ENCODE results near the gene SAG.

The SAG gene

DNA sequence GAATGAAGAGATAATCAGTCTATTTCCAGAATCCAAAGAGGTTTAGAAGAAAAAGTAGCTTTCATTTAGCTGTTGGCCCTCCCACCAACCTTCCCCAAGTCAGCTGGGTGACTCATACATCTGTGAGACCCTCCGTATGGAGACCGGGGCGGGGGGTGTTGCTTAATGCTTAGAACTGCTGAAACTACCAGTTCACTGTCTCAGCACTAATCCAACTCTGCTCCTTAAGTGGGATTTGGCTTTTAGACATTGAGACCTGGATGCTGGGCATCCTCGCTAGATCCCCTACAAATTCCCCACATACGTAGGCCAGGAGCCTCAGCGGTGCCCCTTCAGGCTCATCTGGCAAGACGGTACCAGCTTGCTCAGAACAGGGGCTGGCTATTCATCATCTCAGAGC, at the start of gene SAG:
TSS of gene SAG (plus strand) at position 252 of the 400 bp plus-strand sequence. CDS start 1,374 bp downstream, outside the sequence.
- DNase-seq, result no peak

DNA sequence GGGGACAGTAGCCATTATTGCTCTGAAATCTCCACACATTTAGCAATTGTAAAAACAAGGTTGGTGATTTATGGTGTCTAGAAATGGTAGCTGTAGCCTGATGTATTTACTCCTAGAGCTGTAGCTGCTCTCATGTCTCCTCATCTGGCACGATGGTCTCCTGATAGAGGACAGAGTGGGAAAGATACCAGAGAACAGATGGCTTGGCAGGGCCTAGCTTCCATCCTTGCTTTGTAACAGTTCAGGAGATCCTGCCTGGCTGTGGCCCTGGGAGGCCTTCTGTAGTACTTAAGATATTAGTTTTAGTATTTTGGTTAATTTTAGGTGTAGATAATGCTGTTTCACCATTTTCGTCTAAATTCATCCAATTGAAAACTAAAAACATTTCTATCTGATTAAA, 49.4 kb upstream of the SAG start:
- DNase-seq, result no peak

DNA sequence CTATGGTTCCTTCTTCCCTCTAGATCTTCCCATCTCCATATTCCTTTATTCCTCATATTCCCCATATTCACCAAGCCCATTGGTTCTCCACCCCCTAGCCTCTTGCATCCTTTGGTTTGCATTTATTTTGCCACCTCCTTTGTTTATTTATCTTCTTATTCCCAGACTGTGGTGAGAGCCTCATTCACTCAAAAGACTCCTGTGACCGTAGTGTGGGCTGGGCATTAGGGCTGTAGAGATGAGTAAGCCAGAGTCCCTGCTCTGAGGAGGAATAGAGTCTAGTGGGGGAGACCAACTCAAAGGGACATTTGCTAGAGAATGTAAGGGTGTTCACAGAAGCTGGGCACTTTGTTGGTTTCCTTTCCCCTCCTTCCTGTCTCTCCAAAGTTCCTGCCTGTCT, 47.9 kb upstream of the SAG start:
- DNase-seq, result no peak

DNA sequence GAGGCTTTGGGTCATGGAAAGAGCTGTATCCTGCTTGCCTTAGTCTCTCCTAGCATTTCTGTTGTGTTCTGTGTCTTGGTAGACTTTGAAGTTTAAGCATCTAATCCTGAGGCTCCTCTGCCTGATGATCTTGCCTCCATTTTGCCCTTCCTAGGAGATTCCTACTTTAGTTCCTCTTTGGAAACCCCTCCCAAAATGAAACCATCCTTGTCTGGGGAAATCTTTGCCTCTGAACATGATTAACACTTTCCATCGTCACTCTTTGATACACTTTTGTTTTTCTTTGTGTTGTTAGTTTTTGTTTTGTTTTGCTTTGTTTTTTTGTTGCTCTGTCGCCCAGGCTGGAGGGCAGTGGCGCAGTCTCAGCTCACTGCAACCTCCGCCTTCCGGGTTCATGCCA, 47.0 kb upstream of the SAG start:
- DNase-seq, result no peak

DNA sequence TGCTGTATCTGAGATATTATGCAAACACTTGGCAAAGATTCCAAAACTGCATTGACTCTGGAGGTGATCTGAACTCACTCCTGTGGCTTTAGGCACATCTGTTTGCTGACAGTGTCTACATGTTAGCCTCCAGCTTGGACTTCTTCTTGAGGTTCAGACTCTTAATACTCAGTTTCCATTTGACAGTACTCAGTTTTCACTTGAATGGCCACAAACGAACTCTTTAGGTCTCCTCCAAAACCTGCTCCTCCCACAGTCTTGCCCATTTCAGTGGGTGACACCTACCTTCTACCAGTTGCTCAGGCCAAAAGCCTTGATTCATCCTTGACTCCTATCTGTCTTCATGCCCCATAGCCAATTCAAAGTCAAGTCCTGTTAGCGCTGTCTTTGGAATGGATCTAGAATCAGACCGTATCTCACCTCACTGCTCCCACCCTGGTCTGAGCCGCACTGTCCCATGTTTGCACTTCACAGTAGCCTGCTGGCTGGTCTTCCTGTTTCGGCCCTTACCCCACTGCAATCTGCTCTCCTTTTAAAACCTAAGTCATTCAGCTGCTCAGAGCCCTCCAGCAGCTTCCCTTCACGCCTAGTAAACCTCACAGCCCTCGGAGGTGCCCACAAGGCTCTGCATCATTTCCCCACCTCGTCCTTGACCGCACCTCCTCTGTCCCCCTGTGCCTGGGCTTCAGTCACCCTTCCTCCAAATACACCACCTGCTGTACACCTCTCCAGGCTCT, 45.6 kb upstream of the SAG start:
- no peak for DNase-seq

DNA sequence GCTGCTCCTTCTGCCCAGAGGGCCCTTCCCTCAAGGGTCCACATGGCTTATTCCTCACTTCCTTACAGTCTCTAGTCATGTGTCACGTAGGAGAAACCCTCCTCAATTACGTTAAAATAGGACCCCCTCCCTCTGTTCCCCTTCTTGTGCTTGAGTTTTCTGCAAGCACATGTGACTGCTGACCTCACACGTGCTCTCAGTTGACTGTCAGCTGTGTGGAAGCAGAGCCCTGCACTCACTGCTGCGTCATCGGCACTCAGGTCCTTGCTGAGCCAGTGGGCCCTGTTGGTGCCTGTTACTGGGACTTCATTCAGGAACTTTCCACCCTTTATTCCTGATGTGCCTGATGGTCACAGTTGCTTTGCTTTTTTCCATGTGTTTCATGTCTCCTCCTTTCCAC, 45.1 kb upstream of the SAG start:
- no peak for DNase-seq

DNA sequence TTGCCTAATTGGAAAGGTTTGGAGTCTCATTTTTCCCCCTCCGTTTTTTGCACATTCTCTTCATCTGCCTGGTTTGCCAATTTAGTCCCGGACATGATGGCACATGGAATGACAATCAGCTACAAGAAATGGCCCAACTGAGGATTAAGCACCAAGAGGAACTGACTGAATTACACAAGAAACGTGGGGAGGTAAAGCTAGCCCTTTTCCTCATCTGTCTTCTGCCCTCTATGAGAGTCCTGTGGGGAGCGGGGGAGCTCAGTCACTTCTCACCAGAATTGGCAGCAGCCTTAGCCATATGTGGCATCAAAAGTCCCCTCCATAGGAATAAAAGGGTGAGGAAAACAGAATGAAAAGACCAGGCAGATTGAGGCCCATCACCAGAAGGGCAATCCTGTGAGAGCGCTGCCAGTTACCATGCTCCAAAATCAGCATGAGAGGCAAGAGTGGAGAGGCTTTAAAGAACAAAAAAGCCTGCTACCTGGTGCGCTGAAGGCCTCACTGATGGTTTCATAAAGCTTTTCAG, 44.5 kb upstream of the SAG start:
- DNase-seq, result no peak

DNA sequence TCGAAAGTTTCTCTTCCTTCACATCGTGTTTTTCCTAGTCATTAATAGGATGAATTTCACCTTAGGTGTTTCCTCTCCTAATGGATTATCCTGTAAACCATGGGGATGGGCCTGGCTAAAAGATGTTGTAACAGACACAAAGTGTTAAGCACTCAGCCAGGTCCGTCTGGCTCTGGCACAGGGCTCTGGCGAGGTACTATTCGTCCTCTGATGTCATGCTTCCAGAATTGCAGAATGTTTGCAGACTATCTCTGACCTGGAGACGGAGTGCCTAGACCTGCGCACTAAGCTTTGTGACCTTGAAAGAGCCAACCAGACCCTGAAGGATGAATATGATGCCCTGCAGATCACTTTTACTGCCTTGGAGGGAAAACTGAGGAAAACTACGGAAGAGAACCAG, 42.9 kb upstream of the SAG start:
- DNase-seq, result no peak

DNA sequence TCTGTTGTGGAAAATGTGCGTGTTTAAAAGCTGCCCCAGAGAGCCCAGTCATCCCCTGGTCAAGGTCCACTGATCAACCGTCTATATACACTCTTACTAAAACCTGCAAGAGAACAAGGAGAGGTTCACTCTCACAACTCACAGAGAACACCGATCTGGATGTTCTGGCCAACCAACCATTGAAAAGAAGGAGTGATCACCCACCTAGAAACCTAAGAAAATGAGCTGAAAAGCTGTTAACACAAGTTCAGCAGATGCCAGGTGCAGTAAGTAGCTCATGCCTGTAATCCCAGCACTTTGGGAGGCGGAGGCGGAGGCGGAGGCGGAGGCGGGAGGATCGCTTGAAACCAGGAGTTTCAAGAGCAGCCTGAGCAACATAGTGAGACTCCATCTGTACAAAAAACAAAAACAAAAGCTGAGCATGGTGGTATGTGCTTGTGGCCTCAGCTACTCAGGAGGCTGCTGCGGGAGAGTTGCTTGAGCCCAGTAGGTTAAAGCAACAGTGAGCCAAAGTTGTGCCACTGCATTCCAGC, 41.7 kb upstream of the SAG start:
- DNase-seq, result no peak

DNA sequence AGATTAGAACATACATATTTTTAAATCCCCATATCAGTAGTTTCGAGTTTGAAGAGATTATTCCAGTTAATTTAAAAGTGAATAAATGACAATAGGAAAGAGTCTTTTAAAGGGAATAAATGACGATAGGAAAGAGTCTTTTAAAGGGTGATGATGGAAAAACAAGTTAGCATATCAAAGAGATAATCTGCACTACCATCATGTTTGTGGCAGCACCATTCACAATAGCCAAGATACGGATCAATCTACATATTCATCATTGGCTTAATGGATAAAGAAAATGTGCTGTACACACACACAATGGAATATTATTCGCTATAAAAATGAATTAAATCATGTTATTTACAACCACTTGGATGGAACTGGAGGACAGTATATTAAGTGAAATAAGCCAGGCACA, 41.1 kb upstream of the SAG start:
- DNase-seq, result no peak

DNA sequence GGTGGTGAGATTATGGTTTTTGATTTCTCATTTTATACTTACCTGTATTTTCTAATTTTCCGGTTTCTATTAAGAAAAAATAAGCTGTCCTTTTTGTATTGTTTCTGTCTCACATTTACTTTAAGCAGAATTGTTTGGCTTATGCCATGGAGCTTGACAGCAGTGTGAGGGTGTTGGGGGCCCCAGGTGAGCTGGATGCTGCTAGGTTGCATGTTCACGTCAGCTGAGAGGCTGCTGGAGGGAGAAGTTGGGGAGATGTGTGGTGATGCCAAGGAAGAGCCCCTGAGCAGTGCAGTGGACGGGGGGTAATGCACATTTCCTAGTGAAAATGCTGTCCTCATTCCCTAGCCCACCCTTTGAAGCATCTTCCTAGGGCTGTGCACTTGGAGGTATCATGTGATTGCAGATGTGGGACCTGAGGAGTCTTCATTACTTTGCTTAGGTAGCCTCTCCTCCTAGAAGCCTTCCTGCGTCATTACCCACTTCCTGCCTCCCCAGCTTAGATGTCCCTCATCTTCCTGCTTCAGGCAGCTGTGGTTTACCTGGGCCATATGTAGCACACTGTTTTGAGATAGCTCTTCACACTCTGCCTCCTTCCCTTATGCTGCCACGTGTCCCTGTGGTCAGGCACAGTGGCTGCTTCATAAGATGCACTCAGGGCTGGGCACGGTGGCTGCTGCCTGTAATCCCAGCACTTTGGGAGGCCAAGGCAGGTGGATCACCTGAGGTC, 39.9 kb upstream of the SAG start:
- no peak for DNase-seq

DNA sequence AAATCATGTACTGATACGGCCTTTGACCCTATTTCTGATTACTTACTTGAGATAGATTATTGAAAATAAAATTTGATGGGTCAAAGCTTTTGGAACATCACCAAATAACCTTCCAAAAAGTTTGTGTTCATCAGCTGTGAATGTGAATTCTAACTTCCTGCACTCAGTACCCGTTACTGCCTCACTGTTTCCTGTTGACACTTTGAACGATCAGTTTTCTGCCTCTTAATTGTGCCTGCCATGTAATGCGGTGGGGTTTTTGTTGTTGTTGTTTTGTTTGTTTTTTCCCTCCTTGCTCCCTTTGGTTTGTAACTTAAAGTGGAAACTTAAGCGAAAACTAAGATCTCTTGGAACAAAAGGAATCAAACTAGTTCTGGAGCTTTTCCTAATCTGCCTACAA, 37.2 kb upstream of the SAG start:
- DNase-seq, result no peak

DNA sequence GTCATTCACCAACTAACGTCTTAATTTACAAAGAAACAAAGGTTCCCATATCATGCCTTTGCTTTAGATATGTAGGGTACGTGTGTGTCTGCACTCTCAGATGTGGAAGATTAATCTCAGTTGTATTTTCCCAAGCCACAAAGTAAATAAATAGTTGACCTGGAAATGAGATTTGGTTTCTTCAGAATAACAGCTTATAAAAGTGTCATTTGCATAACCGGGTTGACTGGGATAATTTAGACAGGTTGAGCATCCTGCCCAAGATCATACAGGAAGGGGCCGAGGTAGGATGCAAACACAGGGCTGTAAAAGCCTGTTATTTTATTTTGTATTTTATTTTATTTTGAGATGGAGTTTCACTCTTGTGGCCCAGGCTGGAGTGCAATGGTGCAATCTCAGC, 36.7 kb upstream of the SAG start:
- DNase-seq, result no peak

DNA sequence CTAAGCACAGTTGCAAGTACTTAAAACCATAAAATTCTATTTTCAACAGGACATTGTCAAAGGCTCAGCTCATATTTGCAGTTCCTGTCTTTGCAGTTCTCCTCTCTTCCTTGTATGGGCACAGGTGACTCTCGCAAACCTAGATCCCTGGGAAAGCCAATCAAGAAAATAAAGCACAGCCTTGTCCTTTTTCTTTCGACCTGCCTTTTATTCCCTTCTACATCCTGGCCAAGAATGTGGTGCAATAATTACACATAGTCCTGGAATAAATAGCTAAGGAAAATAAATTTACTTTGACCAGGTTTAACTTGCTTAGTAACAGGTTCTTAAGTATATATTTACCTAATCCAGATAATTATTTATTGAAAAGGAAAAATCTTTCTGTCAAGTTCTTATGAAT, 35.9 kb upstream of the SAG start:
- DNase-seq, result no peak

DNA sequence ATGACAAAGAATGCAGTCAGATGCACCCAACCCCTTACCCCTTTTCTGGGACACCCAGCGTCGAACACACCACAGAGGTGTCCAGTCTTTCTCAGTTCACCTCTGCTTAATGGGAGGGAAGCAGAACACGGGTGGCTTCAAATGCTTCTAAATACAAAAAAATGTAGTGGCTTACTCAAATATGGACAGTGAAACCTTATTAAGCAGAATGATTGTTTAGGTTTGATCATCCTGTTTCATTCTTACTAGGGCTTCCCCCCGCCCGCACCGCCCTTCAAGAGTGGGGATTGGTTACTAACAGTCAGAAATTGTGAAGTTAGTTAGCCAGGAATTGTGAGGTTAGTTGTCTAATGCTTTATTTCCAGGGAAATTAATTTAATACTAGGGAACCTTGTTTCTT, 34.5 kb upstream of the SAG start:
- DNase-seq, result no peak

DNA sequence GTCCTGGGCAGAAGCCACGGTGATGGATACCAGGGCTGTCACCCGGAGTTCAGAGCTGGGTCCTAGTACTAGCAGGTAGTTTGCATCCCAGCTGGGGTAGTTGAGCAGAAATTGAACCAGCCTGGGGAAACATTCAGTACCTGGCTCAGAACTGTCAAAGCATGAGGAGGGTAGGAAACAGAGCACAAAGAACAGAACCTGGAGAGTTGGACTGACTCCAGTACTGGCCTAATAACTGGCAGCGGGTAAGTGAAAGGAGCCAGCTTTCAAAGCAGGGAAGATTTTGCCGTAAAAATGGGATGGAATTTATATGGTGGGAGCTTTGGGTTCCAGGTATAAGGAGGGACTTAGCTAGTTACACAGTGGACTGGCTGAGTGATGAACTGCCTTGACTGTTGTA, 32.4 kb upstream of the SAG start:
- no peak for DNase-seq

DNA sequence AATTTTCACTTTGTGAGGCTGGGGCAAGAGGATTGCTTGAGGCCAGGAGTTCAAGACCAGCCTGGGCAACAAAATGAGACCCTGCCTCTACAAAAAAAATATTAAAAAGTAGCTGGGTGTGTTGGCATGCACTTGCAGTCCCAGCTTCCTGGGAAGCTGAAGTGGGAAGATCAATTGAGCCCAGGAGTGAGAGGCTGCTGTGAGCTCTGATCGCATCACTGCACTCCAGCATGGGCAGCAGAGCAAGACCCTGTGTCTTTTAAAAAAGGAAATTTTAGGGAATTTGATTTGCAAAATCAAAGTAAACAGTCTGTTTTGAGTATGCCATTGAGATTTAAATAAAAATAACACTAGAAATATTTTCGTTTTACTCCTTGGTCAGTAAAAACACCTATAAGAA, 28.7 kb upstream of the SAG start:
- no peak for DNase-seq

DNA sequence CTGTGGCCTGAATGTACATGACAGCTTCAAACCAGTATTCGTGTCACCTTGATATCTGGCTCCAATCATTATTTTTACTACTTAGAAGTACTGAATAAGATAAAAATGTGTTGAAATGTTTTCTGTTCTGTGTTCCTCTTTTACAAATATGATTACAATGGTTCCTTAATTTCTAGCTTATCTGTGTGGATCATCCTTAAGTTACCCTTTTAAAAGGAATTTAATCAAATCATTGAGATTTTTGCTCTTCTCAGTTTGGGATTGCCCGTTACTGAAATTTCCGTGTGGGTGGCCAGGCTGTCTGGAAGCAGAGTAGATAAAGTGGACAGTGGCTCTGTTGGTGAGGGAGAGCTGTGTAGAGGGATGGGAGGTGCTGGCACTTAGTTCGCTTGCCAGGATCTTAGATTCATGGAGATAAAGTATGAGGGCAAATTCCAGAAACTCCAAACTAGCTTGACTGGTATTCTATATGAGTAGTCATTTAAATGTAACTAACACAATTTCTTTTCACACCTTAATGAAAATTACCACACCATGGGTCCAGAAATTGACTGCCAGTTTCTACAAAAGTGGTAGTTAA, 27.4 kb upstream of the SAG start:
- DNase-seq, result no peak

DNA sequence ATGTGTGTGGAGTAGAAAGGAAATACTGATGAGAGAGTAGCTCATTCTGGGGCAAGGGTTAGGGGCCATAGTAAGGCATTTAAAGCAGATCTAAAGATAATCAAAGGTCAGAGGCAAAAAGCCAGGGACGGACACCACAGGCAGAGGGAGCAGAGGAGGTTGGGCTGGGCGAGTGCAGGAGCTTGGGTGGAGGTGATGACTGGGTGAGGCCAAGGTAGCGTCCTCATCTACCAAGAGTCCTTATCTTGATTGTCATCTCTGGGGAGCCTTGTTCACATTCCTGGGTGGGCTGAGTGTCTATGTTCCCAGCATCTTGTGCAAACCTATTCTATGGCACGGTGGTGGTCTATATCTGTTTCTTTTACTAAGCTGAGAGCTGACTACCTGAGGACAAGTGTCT, 26.1 kb upstream of the SAG start:
- no peak for DNase-seq

DNA sequence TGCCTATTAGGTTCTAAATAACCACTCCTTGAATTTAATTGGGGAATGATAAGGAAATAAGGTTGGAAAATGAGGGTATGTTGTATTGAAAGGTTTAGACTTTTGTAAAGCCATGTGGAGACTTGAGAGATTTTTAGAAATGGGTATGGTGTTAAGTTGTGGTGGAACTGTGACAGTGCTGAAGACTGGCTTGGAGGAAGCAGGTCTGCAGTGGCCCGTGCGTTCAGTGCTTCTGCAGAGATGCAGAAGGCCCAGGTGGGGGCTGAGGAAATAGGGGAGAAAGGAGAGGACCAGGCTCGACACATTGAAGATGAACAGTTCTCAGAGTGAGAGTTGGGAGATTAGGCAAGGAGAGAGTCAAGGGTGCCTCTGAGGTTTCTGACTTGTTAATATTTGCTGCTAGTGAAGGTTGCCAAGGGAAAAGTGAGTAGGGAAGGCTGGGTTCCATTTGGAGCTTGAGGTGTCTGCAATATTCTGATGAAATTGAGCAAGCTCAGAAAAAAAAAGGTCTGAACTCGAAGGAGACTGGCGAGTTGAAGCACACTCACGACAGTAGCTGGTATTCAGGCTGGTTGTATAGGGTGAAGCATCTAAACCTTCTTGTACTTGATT, 25.5 kb upstream of the SAG start:
- no peak for DNase-seq

DNA sequence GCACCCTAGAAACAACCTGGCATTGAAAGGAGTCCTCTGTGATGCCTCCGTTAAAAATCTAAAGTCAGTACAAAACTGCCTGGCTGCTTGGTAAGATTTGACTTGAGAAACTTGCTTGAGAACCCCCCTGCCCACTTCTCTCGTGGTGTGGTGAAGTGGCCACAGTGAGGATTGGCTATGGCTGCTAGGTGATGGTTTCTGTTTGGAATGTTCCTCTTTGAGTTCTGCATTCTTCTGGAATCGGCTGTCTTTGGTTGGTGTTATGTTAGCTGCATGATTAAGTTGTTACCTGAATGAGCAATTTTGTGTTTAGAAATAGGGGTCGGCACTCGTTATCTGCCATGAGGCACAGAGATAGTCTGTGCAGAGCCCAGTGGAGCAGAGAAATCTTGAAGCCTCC, 21.7 kb upstream of the SAG start:
- no peak for DNase-seq

DNA sequence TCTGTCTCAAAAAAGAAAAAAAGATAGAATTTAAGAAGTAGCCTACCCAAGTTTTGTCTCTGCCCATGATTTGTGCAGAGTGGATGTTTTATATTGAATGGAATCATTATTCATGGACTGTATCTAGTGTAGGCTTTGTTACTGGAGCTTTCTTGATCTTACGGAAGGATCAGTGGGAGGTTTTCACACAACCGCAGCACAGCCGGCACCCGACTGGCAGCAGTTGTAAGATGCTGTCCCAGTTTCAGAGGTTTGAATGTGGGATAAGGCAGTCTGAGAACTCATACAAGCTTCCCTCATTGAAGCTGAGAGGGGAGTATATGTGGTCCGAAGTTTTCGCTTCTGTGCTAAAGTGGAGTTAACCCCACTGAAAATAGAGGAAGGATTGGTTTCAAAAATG, 19.7 kb upstream of the SAG start:
- no peak for DNase-seq

DNA sequence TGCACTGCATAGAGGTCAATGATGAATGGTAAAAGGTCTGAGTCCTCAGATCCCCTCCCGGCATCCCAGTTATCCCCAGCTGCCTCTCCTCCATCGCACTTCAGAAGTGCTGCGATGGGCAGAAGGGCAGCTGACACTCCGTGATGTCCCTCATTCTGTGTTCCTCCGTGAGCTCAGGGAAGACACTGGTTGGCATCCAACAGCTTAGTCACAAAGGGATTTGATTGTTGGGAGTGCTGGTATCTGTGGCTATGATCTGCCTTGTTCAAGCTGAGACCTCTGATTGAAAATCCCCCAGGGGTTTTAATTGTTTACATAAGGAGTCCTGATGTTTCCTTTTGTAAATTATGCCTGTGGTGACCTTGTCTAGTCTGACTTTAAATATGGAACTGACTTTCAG, 19.0 kb upstream of the SAG start:
- no peak for DNase-seq

DNA sequence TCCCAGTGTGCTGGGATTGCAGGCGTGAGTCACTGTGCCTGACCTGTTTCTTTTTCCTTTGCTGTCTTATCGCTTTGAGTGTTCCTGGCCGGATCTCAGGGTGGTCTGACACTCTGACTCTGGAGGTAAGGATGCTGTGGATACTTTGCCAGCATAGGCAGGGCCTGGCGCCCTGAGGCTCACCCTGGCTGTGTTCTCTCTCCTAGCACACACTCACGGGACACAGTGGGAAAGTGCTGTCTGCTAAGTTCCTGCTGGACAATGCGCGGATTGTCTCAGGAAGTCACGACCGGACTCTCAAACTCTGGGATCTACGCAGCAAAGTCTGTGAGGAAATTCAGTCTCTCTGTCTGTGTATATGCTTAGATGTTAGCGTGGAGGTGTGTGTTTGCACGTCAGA, 18.0 kb upstream of the SAG start:
- DNase-seq, result no peak
